DOHH2 (cell line): ENCODE measurements around the gene ZNF473.
"Not testable (repeated sequence)": the region's sequence is repeated elsewhere in the genome, so short reads cannot be mapped to it uniquely, and the experiment has no call there.

Experiments used
- CTCF ChIP-seq: fragments of 200-600 bp; sonication (generic); IDR thresholded peaks from one replicate; pipeline ENCODE4 v1.5.1; 2014; ENCODE audit warnings: antibody characterized with exemption, mild to moderate bottlenecking, low read depth, low read length; ENCODE audit not compliant: poor library complexity, severe bottlenecking
- EZH2phosphoT487 ChIP-seq: fragments of 200-600 bp; sonication (generic); IDR thresholded peaks from 2 replicates; pipeline ENCODE4 v1.6.1; 2017; ENCODE audit warnings: borderline replicate concordance, mild to moderate bottlenecking, antibody characterized with exemption, low read length, moderate library complexity, mixed read lengths

DNA sequence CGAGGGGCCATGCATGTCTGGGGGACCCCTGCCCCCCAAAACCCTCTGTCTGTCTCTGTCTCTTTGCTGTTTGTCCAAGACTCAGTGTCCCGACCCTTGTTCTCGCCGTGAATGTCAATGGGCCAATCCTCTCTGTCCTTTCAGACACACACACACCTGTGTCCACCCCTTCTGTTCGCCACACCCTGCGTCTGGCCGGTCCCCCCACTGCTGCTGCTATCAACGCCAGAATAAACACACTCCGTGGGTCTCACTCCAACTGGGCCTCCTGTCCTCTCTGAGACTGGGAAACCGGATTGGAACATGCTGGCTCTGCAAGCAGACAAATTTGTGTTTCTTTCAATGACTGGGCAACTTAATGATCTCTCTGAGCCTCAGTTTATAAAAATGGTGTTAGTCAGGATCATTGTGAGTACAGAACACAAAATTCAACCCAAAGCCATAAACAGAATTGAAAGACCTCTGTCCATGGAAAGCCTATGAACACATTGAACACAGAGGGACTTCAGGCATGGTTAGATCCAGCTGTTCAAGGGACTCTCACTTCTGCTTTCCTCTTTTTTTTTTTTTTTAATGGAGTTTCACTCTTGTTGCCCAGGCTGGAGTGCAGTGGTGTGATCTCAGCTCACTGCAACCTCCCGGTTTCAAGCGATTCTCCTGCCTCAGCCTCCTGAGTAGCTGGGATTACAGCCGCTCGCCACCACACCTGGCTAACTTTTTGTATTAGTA lies 50.0 kb downstream of the ZNF473 start:
- not testable (repeated sequence) for TF ChIP-seq CTCF, EZH2phosphoT487
